Measurements from ENCODE around the gene PDK3.

Gene PDK3

GRCh38 chrX:24426921-24427746, 38.0 kb upstream of the PDK3 start:
- POLR2A ChIA-PET, result no interaction called here
- CTCF ChIA-PET, result no interaction called here
- DNase-seq (ENCODE audit: extremely low spot score), result no peak
- TF ChIP-seq BHLHE40 (IDR thresholded peaks at IDR 0.05; ENCODE audit: borderline replicate concordance), result no peak
- TF ChIP-seq PKNOX1 (IDR thresholded peaks at IDR 0.05), result no peak
- TF ChIP-seq HDGF (IDR thresholded peaks at IDR 0.05; ENCODE audit: borderline replicate concordance), result no peak
- TF ChIP-seq CTBP1 (IDR thresholded peaks at IDR 0.05; ENCODE audit: borderline replicate concordance), result no peak
- TF ChIP-seq TARDBP (IDR thresholded peaks at IDR 0.05), result no peak
- TF ChIP-seq ELF4 (IDR thresholded peaks at IDR 0.05), result no peak
- TF ChIP-seq SP1 (IDR thresholded peaks at IDR 0.05), result no peak
- TF ChIP-seq FOXK2 (IDR thresholded peaks at IDR 0.05), result no peak
- no peak for TF ChIP-seq FOXM1 (IDR thresholded peaks at IDR 0.05; ENCODE audit: borderline replicate concordance)
- no peak for TF ChIP-seq ARNT (IDR thresholded peaks at IDR 0.05)
- no peak for TF ChIP-seq ZNF384 (IDR thresholded peaks at IDR 0.05)
- no peak for TF ChIP-seq LEF1 (IDR thresholded peaks at IDR 0.05; ENCODE audit: borderline replicate concordance)
- no peak for TF ChIP-seq L3MBTL2 (conservative IDR thresholded peaks at IDR 0.05)
- no peak for TF ChIP-seq SUZ12 (IDR thresholded peaks at IDR 0.05)
- no peak for TF ChIP-seq FOXA1 (IDR thresholded peaks at IDR 0.05)
- TF ChIP-seq NFRKB (IDR thresholded peaks at IDR 0.05), result no peak

DNA sequence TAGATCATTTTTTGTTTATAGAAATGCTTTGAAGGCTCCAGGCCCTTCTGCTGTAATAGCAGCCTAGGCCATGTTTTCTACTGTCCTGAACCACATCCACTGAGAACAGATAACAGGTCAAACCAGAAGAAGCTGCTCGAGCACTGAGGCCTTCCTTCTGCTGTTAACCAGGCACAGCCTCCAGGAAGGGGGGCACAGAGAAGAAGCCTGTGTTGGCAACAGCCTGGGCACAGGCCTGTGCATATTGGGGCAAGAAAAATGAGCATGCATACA, 37.4 kb upstream of the PDK3 start:
- ChIA-PET CTCF (no interaction called here), POLR2A (no interaction called here)
- DNase-seq (ENCODE audit: extremely low spot score), result no peak
- TF ChIP-seq HDGF (IDR thresholded peaks at IDR 0.05; ENCODE audit: borderline replicate concordance) (no peak), LEF1 (IDR thresholded peaks at IDR 0.05; ENCODE audit: borderline replicate concordance) (no peak), TARDBP (IDR thresholded peaks at IDR 0.05) (no peak), CTBP1 (IDR thresholded peaks at IDR 0.05; ENCODE audit: borderline replicate concordance) (no peak), ELF4 (IDR thresholded peaks at IDR 0.05) (no peak), ARNT (IDR thresholded peaks at IDR 0.05) (no peak), BHLHE40 (IDR thresholded peaks at IDR 0.05; ENCODE audit: borderline replicate concordance) (no peak), FOXA1 (IDR thresholded peaks at IDR 0.05) (no peak), L3MBTL2 (conservative IDR thresholded peaks at IDR 0.05) (no peak), PKNOX1 (IDR thresholded peaks at IDR 0.05) (no peak), ZNF384 (IDR thresholded peaks at IDR 0.05) (no peak)

GRCh38 chrX:24428516-24428915, 36.6 kb upstream of the PDK3 start:
- no peak for DNase-seq (ENCODE audit: extremely low spot score)
- TF ChIP-seq HDGF (IDR thresholded peaks at IDR 0.05; ENCODE audit: borderline replicate concordance) (no peak), FOXK2 (IDR thresholded peaks at IDR 0.05) (no peak), TARDBP (IDR thresholded peaks at IDR 0.05) (no peak), ELF4 (IDR thresholded peaks at IDR 0.05) (no peak), ARNT (IDR thresholded peaks at IDR 0.05) (no peak), SP1 (IDR thresholded peaks at IDR 0.05) (no peak), CTBP1 (IDR thresholded peaks at IDR 0.05; ENCODE audit: borderline replicate concordance) (no peak), FOXA1 (IDR thresholded peaks at IDR 0.05) (no peak), FOXM1 (IDR thresholded peaks at IDR 0.05; ENCODE audit: borderline replicate concordance) (no peak), SUZ12 (IDR thresholded peaks at IDR 0.05) (no peak), PKNOX1 (IDR thresholded peaks at IDR 0.05) (no peak), BHLHE40 (IDR thresholded peaks at IDR 0.05; ENCODE audit: borderline replicate concordance) (no peak), NFRKB (IDR thresholded peaks at IDR 0.05) (no peak), L3MBTL2 (conservative IDR thresholded peaks at IDR 0.05) (no peak), ZNF384 (IDR thresholded peaks at IDR 0.05) (no peak), LEF1 (IDR thresholded peaks at IDR 0.05; ENCODE audit: borderline replicate concordance) (no peak)
- ChIA-PET POLR2A (no interaction called here), CTCF (no interaction called here)

DNA sequence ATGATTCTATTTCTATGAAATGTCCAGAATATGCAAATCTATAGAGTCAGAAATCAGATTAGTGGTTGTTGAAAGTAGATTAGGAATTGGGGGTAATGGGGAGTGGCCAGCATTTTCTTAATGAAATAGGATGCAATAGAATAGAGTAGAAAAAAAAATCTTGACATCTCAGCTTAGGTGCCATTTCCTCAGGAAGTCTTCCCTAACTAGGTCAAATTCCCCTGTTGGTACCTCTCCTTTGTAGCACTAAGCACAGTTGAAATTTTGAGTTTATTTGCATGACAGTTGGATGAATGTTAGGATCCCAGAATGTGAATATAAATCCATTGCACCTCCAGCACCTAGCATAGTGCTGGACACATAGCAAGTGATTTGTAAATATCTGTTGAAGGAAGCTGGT, 30.0 kb upstream of the PDK3 start:
- ChIA-PET POLR2A (no interaction called here), CTCF (interaction anchor here (0.7 kb wide), 1 partner anchor 743 kb away, joined by 7 read pairs; no protein-coding TSS in a partner anchor)
- TF ChIP-seq ZNF384 (IDR thresholded peaks at IDR 0.05), result no peak
- no peak for TF ChIP-seq SUZ12 (IDR thresholded peaks at IDR 0.05)
- TF ChIP-seq HDGF (IDR thresholded peaks at IDR 0.05; ENCODE audit: borderline replicate concordance), result no peak
- no peak for DNase-seq (ENCODE audit: extremely low spot score)

DNA sequence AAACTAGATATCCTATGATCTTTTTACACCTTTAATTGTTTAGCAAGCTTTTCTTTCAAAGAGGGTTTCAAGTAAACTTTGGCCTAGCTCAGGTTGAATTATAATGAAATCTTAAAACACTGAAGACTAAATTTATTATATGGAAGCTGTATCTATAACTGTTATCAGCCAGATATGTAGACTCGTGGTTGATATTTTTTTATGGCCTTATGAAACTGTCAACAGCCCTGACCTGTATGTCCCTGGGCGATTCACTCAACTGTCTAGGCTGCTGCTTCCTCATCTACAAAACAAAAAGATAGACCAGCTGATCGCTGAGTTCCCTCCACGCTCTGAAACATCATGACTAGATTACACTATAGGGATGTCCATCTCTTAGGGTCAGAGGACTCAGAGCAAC, 21.2 kb upstream of the PDK3 start:
- ChIA-PET CTCF (interaction anchor here (0.6 kb wide), 1 partner anchor 79 kb away, joined by 3 read pairs; no protein-coding TSS in a partner anchor), POLR2A (no interaction called here)
- no peak for DNase-seq (ENCODE audit: extremely low spot score)
- TF ChIP-seq FOXA1 (IDR thresholded peaks at IDR 0.05) (no peak), L3MBTL2 (conservative IDR thresholded peaks at IDR 0.05) (no peak), TARDBP (IDR thresholded peaks at IDR 0.05) (no peak), ZNF384 (IDR thresholded peaks at IDR 0.05) (no peak), HDGF (IDR thresholded peaks at IDR 0.05; ENCODE audit: borderline replicate concordance) (no peak), FOXM1 (IDR thresholded peaks at IDR 0.05; ENCODE audit: borderline replicate concordance) (no peak), ARNT (IDR thresholded peaks at IDR 0.05) (no peak), PKNOX1 (IDR thresholded peaks at IDR 0.05) (no peak), SP1 (IDR thresholded peaks at IDR 0.05) (no peak), SUZ12 (IDR thresholded peaks at IDR 0.05) (no peak), CTBP1 (IDR thresholded peaks at IDR 0.05; ENCODE audit: borderline replicate concordance) (no peak), FOXK2 (IDR thresholded peaks at IDR 0.05) (no peak), NFRKB (IDR thresholded peaks at IDR 0.05) (no peak), BHLHE40 (IDR thresholded peaks at IDR 0.05; ENCODE audit: borderline replicate concordance) (no peak), LEF1 (IDR thresholded peaks at IDR 0.05; ENCODE audit: borderline replicate concordance) (no peak), ELF4 (IDR thresholded peaks at IDR 0.05) (no peak)

All from HEK293T (cell line).